ENCODE data around the gene BLTP2.

- TF ChIP-seq ZNF501 (tag by site-specific recombination; IDR thresholded peaks at IDR 0.05) (no peak), SP2 (tag by site-specific recombination; IDR thresholded peaks at IDR 0.05) (no peak), ZNF585B (tag by site-specific recombination; IDR thresholded peaks at IDR 0.05) (no peak), ZNF366 (tag by site-specific recombination; conservative IDR thresholded peaks at IDR 0.05) (no peak), ZNF664 (tag by site-specific recombination; IDR thresholded peaks at IDR 0.05) (no peak), ZNF654 (tag by site-specific recombination; IDR thresholded peaks at IDR 0.05; ENCODE audit: low read depth) (peak; percentile 65), CTCF (tag by site-specific recombination; IDR thresholded peaks at IDR 0.05) (peak; percentile 67; the same call in 1 of the 2 replicates), ZFP3 (tag by site-specific recombination; IDR thresholded peaks at IDR 0.05; ENCODE audit: low read depth) (no peak), ZBTB8A (tag by site-specific recombination; IDR thresholded peaks at IDR 0.05) (no peak), ZNF311 (tag by site-specific recombination; IDR thresholded peaks at IDR 0.05; ENCODE audit: borderline replicate concordance) (no peak), MEIS1 (CRISPR knock-in tag; IDR thresholded peaks at IDR 0.05; ENCODE audit: borderline replicate concordance) (no peak), ZNF747 (tag by site-specific recombination; IDR thresholded peaks at IDR 0.05) (no peak)
Observed at GRCh38 chr17:28684963-28685362, 40.0 kb upstream of the BLTP2 start.
